Erythroblast (primary cell): ENCODE results near the gene FANCE.

Experiments used
- GATA1 ChIP-seq: IDR thresholded peaks from 2 replicates; pipeline ENCODE4 v1.6.1; 2011; ENCODE audit warnings: low read depth, mild to moderate bottlenecking, control low read depth, low read length, moderate library complexity
- POLR2A ChIP-seq: IDR thresholded peaks from 2 replicates; pipeline ENCODE4 v1.6.1; 2011; ENCODE audit warnings: mild to moderate bottlenecking, low read length

GRCh38 chr6:35441642-35442041, 10.5 kb upstream of the FANCE start:
- TF ChIP-seq POLR2A (no peak), GATA1 (no peak)
